Mammary epithelial cell (primary cell): Measurements from ENCODE around the gene MYCBPAP.

ENCODE experiments used
- CTCF ChIP-seq, 2 donors: IDR thresholded peaks in 1 of 2; conservative IDR thresholded peaks in 1 of 2; 2 replicates each; pipeline ENCODE4 v1.5.1; 2011 to 2012; ENCODE audit warnings: inconsistent platforms in 2 of 2, low read length in 2 of 2, mild to moderate bottlenecking in 2 of 2, control low read depth in 1 of 2, low read depth in 1 of 2; ENCODE audit not compliant: insufficient read depth in 1 of 2; ENCODE audit errors: extremely low read depth in 1 of 2
- EZH2 ChIP-seq: IDR thresholded peaks from 2 replicates; pipeline ENCODE4 v1.6.1; 2012; ENCODE audit warnings: low read length, inconsistent platforms, borderline replicate concordance

DNA sequence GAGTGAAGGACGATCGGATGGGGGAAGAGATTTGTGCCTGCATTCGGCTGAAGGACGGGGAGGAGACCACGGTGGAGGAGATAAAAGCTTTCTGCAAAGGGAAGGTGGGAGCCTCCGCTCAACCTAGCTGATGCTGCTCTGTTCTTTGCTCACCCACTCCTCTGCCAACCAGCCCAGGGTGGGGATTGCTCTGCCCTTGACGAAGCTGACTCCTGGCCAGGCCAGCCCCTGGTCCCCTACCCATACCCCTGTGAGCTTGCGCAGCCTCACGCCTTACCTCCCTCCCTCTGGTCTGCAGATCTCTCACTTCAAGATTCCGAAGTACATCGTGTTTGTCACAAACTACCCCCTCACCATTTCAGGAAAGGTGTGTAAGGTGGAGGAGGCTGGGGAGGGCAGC is 34.3 kb upstream of the MYCBPAP start:
- TF ChIP-seq CTCF (conservative IDR thresholded peaks at IDR 0.05 in 1 of 2, IDR thresholded peaks at IDR 0.05 in 1 of 2; ENCODE audit: extremely low read depth in 1 of 2, insufficient read depth in 1 of 2, low read depth in 1 of 2, low read length in 2 of 2) (no peak), EZH2 (no peak)
